Thoracic aorta (tissue), 2 donors: ENCODE results near the gene PILRB. TPM values are rescaled to one million over a fixed set of nuclear protein-coding genes. Genes with fewer than 3 reads are reported as not detected.

ENCODE experiments used
- ATAC-seq: fragments of 150-250 bp; one replicate; pipeline ENCODE4 v1.8.0; 2017; ENCODE audit warnings: low read depth; ENCODE audit not compliant: insufficient number of reproducible peaks, low FRiP score
- DNase-seq: peaks from one replicate; pipeline ENCODE4 v3.0.0-alpha.2; 2020; ENCODE audit warnings: low spot score
- H3K27ac ChIP-seq, 2 donors: fragments of 200-600 bp; sonication (generic); 1 replicate in 1 of 2; 2 replicates in 1 of 2; pipeline ENCODE4 v1.5.1; 2016; ENCODE audit warnings: mild to moderate bottlenecking in 2 of 2, moderate library complexity in 2 of 2
- H3K27me3 ChIP-seq: fragments of 200-600 bp; sonication (generic); replicated peaks from 2 replicates; pipeline ENCODE4 v1.6.0; 2016; ENCODE audit warnings: mild to moderate bottlenecking; ENCODE audit not compliant: insufficient read depth
- H3K36me3 ChIP-seq: fragments of 200-600 bp; sonication (generic); one replicate; pipeline ENCODE4 v1.5.1; 2016
- H3K4me1 ChIP-seq, 2 donors: fragments of 200-600 bp; sonication (generic); 1 replicate in 1 of 2; 2 replicates in 1 of 2; pipeline versions ENCODE4 v1.5.1 to v1.6.0; 2016; ENCODE audit warnings: low read depth in 2 of 2, mild to moderate bottlenecking in 1 of 2; ENCODE audit not compliant: control insufficient read depth in 1 of 2
- H3K4me3 ChIP-seq: fragments of 200-600 bp; sonication (generic); 2 replicates; pipeline ENCODE4 v1.5.1; 2016; ENCODE audit warnings: mild to moderate bottlenecking
- H3K9me3 ChIP-seq: fragments of 200-600 bp; sonication (generic); 2 replicates; pipeline ENCODE4 v1.5.1; 2016
- total RNA-seq, 2 donors: library from RNA; depleted of rRNA; stranded (reverse); fragments of >200 nt; gene quantifications; one replicate each; pipeline versions ENCODE4 v1.1.0 to v1.2.3, GENCODE V29; 2016
- TF ChIP-seq, protein P1 (sequence below): fragments of 200-600 bp; sonication (generic); IDR thresholded peaks from one replicate; pipeline ENCODE4 v1.5.1; 2019; ENCODE audit warnings: antibody characterized with exemption

PILRB gene
- total RNA-seq, 2 donors from 2014 or later, result 88.4 to 100 TPM

DNA sequence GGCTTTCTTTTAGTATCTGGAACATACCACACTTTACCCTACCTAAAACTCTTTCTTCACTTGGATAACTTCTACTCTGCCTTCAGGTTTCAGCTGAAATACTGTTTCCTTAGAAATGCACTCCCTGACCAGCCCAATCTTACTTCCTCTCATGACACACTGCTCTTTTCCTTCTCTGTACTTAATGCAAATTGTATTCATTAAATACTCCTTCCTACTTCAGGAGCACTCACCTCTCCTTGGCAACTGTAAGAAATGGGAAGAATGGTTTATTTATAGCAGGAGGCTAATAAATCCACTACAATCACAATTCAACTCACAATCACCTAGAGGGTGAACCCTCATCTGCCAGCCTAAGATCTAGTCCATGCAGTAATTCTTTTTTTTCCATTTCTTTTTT lies 55.4 kb downstream of the PILRB start:
- DNase-seq, result no peak
- Histone ChIP-seq H3K27ac (no peak overlapping the region), H3K4me1 (no peaks in the 10 kb centered on the region), H3K27me3 (no peaks in the 10 kb centered on the region), H3K4me3 (no peak overlapping the region), H3K36me3 (no peaks in the 10 kb centered on the region), H3K9me3 (no peaks in the 10 kb centered on the region)
- no peak for ATAC-seq
- TF ChIP-seq, protein P1, sequence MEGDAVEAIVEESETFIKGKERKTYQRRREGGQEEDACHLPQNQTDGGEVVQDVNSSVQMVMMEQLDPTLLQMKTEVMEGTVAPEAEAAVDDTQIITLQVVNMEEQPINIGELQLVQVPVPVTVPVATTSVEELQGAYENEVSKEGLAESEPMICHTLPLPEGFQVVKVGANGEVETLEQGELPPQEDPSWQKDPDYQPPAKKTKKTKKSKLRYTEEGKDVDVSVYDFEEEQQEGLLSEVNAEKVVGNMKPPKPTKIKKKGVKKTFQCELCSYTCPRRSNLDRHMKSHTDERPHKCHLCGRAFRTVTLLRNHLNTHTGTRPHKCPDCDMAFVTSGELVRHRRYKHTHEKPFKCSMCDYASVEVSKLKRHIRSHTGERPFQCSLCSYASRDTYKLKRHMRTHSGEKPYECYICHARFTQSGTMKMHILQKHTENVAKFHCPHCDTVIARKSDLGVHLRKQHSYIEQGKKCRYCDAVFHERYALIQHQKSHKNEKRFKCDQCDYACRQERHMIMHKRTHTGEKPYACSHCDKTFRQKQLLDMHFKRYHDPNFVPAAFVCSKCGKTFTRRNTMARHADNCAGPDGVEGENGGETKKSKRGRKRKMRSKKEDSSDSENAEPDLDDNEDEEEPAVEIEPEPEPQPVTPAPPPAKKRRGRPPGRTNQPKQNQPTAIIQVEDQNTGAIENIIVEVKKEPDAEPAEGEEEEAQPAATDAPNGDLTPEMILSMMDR, result no peak

DNA sequence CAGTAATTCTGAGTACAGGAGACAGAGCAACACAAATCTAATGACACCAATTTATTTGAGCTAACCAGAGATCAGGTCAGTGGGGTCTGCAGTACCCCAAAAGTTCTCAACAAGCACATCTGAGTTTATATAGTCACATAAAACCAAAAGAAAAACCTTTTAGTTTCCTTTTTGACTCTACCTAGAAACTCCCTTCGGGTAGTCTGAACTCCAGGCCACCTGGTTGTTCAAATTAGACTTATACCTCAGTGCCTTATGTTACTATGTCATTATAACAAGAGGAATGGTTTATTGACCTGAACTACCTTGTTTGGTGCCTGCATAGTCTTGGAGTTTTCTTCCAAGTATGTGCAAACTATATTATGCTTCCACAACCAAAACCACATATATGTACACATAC lies 56.0 kb downstream of the PILRB start:
- no peak for DNase-seq
- Histone ChIP-seq H3K4me3 (no peak overlapping the region), H3K27me3 (no peaks in the 10 kb centered on the region), H3K4me1 (no peaks in the 10 kb centered on the region), H3K9me3 (no peaks in the 10 kb centered on the region), H3K36me3 (no peaks in the 10 kb centered on the region), H3K27ac (no peak overlapping the region)
- TF ChIP-seq, protein P1, result no peak
- no peak for ATAC-seq

DNA sequence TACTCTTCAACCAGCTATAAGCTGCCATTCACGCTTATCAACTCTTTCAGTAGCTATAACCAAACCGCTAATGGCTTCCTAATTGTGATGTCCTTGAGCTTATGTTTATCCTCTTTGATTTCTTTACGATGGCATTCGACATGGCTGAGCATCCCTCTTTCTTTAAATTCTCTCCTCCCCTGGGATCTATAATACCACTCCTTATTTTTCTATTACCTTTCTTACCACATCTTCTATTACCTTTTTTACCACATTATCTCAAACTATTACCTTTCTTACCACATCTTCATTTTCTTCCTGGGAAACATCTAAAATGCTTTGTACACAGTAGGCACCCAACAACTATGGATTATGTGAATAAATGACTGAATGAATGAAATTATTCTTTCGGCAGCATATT lies 57.5 kb downstream of the PILRB start:
- TF ChIP-seq, protein P1, result no peak
- Histone ChIP-seq H3K4me3 (no peak overlapping the region), H3K9me3 (no peaks in the 10 kb centered on the region), H3K4me1 (no peaks in the 10 kb centered on the region), H3K27ac (no peak overlapping the region), H3K27me3 (no peaks in the 10 kb centered on the region), H3K36me3 (no peaks in the 10 kb centered on the region)
- ATAC-seq, result no peak
- DNase-seq, result no peak

Other genes with a start within 250 kb of the PILRB start
- gene TAF6, start 238.8 kb upstream of the PILRB start, total RNA-seq, result 10 to 100 TPM; 48.0 to 72.8 TPM
- gene CNPY4, start 238.5 kb upstream of the PILRB start, total RNA-seq, result 10 to 100 TPM; 12.6 to 13.7 TPM
- gene MBLAC1, start 231.2 kb upstream of the PILRB start, total RNA-seq, result 1 to 10 TPM in 1 of 2 donors, not detected in 1; 1.1 TPM
- gene LAMTOR4, start 209.2 kb upstream of the PILRB start, total RNA-seq, result 100 to 1,000 TPM; 125 to 205 TPM
- gene TRAPPC14, start 199.4 kb upstream of the PILRB start, total RNA-seq, result 10 to 100 TPM; 14.0 to 18.0 TPM
- 10 to 100 TPM in 1 of 2 donors, 1 to 10 TPM in 1; 8.3 to 18.7 TPM for gene GAL3ST4, start 189.5 kb upstream of the PILRB start, total RNA-seq
- 1 to 10 TPM; 1.8 to 5.0 TPM for gene GPC2, start 180.7 kb upstream of the PILRB start, total RNA-seq
- gene STAG3, start 180.2 kb upstream of the PILRB start, total RNA-seq, result under 1 TPM; 0.56 to 0.95 TPM
- gene PVRIG, start 138.2 kb upstream of the PILRB start, total RNA-seq, result under 1 TPM in 1 of 2 donors, not detected in 1; 0.78 TPM
- not detected for gene SPDYE3, start 50.4 kb upstream of the PILRB start, total RNA-seq
- 1 to 10 TPM; 5.0 to 8.5 TPM for gene PILRA, start 15.4 kb downstream of the PILRB start, total RNA-seq
- gene ZCWPW1, start 70.6 kb downstream of the PILRB start, total RNA-seq, result 1 to 10 TPM; 3.1 to 3.5 TPM
- gene MEPCE, start 71.7 kb downstream of the PILRB start, total RNA-seq, result 10 to 100 TPM; 27.2 to 27.8 TPM
- gene PPP1R35, start 78.4 kb downstream of the PILRB start, total RNA-seq, result 10 to 100 TPM; 29.5 to 54.7 TPM
- gene SPACDR, start 106.1 kb downstream of the PILRB start, total RNA-seq, result not detected
- gene TSC22D4, start 121.1 kb downstream of the PILRB start, total RNA-seq, result 10 to 100 TPM; 25.7 to 45.5 TPM
- under 1 TPM; 0.92 to 0.95 TPM for gene NYAP1, start 125.8 kb downstream of the PILRB start, total RNA-seq
- 10 to 100 TPM; 39.4 to 51.6 TPM for gene AGFG2, start 181.1 kb downstream of the PILRB start, total RNA-seq
- gene SAP25, start 215.8 kb downstream of the PILRB start, total RNA-seq, result 1 to 10 TPM in 1 of 2 donors, under 1 TPM in 1; 0.81 to 1.1 TPM
- gene LRCH4, start 228.0 kb downstream of the PILRB start, total RNA-seq, result 100 to 1,000 TPM in 1 of 2 donors, 10 to 100 TPM in 1; 99.8 to 131 TPM
- gene FBXO24, start 228.2 kb downstream of the PILRB start, total RNA-seq, result not detected
- gene PCOLCE, start 244.2 kb downstream of the PILRB start, total RNA-seq, result 100 to 1,000 TPM; 130 to 140 TPM